Stomach smooth muscle (tissue), 2 donors: ENCODE data around the gene CCL15.

Experiments used
- H3K27ac ChIP-seq: one replicate; pipeline ENCODE4 v1.7.0; 2013; ENCODE audit warnings: mild to moderate bottlenecking, low read length, inconsistent platforms
- H3K27me3 ChIP-seq, 2 donors: one replicate each; pipeline ENCODE4 v1.7.0; 2013; ENCODE audit warnings: low read length in 2 of 2; ENCODE audit not compliant: insufficient read depth in 2 of 2, control insufficient read depth in 1 of 2
- H3K36me3 ChIP-seq, 2 donors: one replicate each; pipeline ENCODE4 v1.7.0; 2013; ENCODE audit warnings: low read length in 2 of 2; ENCODE audit not compliant: control insufficient read depth in 2 of 2, insufficient read depth in 2 of 2
- H3K4me1 ChIP-seq: one replicate; pipeline ENCODE4 v1.7.0; 2013; ENCODE audit warnings: low read length; ENCODE audit not compliant: control insufficient read depth, insufficient read depth
- H3K4me3 ChIP-seq, 2 donors: one replicate each; pipeline ENCODE4 v1.7.0; 2013; ENCODE audit warnings: low read length in 2 of 2
- H3K9ac ChIP-seq, 2 donors: one replicate each; pipeline ENCODE4 v1.7.0; 2013; ENCODE audit warnings: low read length in 2 of 2, mild to moderate bottlenecking in 1 of 2
- H3K9me3 ChIP-seq, 2 donors: one replicate each; pipeline ENCODE4 v1.7.0; 2013; ENCODE audit warnings: low read length in 2 of 2; ENCODE audit not compliant: control insufficient read depth in 2 of 2
- donor health status: healthy.
- donor health status: Pancreatic carcinoma.

The CCL15 gene

GRCh38 chr17:35972945-35973332, 28.4 kb downstream of the CCL15 start:
- Histone ChIP-seq H3K27me3 (peaks cover 0 to 5% of the 10 kb centered on the region in 2 donors), H3K4me3 (no peak overlapping the region), H3K27ac (no peak overlapping the region), H3K36me3 (no peaks in the 10 kb centered on the region), H3K9ac (no peak overlapping the region), H3K9me3 (no peaks in the 10 kb centered on the region), H3K4me1 (no peaks in the 10 kb centered on the region)

GRCh38 chr17:35972535-35972934, 28.8 kb downstream of the CCL15 start:
- no peaks in the 10 kb centered on the region for H3K9me3 ChIP-seq
- peaks cover 0 to 4% of the 10 kb centered on the region in 2 donors for H3K27me3 ChIP-seq
- no peaks in the 10 kb centered on the region for H3K4me1 ChIP-seq
- no peaks in the 10 kb centered on the region for H3K36me3 ChIP-seq
- H3K9ac ChIP-seq: no peak overlapping the region
- no peak overlapping the region for H3K27ac ChIP-seq
- H3K4me3 ChIP-seq: no peak overlapping the region

- no peaks in the 10 kb centered on the region for H3K36me3 ChIP-seq
- H3K9me3 ChIP-seq: no peaks in the 10 kb centered on the region
- H3K4me1 ChIP-seq: no peaks in the 10 kb centered on the region
- no peak overlapping the region for H3K27ac ChIP-seq
- no peak overlapping the region for H3K9ac ChIP-seq
- H3K4me3 ChIP-seq: no peak overlapping the region
- peaks cover 0 to 4% of the 10 kb centered on the region in 2 donors for H3K27me3 ChIP-seq
Measured at GRCh38 chr17:35972066-35972465, 29.3 kb downstream of the CCL15 start.

- Histone ChIP-seq H3K36me3 (no peaks in the 10 kb centered on the region), H3K27ac (no peak overlapping the region), H3K9me3 (no peaks in the 10 kb centered on the region), H3K4me1 (no peaks in the 10 kb centered on the region), H3K27me3 (peaks cover 0 to 4% of the 10 kb centered on the region in 2 donors), H3K4me3 (no peak overlapping the region), H3K9ac (no peak overlapping the region)
Measured at GRCh38 chr17:35969558-35970380, 31.6 kb downstream of the CCL15 start.

GRCh38 chr17:35968520-35969054, 32.8 kb downstream of the CCL15 start:
- Histone ChIP-seq H3K4me1 (no peaks in the 10 kb centered on the region), H3K27ac (no peak overlapping the region), H3K9ac (no peak overlapping the region), H3K27me3 (peaks cover 0 to 4% of the 10 kb centered on the region in 2 donors), H3K36me3 (no peaks in the 10 kb centered on the region), H3K9me3 (no peaks in the 10 kb centered on the region), H3K4me3 (no peak overlapping the region)

GRCh38 chr17:35965272-35965671, 36.1 kb downstream of the CCL15 start:
- no peak overlapping the region for H3K9ac ChIP-seq
- no peak overlapping the region for H3K4me3 ChIP-seq
- H3K9me3 ChIP-seq: no peaks in the 10 kb centered on the region
- H3K4me1 ChIP-seq: no peaks in the 10 kb centered on the region
- H3K36me3 ChIP-seq: no peaks in the 10 kb centered on the region
- no peak overlapping the region for H3K27ac ChIP-seq
- peaks cover 0 to 2% of the 10 kb centered on the region in 2 donors for H3K27me3 ChIP-seq

GRCh38 chr17:35963663-35964062, 37.7 kb downstream of the CCL15 start:
- H3K36me3 ChIP-seq: no peaks in the 10 kb centered on the region
- no peaks in the 10 kb centered on the region for H3K4me1 ChIP-seq
- H3K27ac ChIP-seq: no peak overlapping the region
- H3K9ac ChIP-seq: no peak overlapping the region
- no peaks in the 10 kb centered on the region for H3K9me3 ChIP-seq
- no peak overlapping the region for H3K4me3 ChIP-seq
- no peaks in the 10 kb centered on the region for H3K27me3 ChIP-seq

- no peaks in the 10 kb centered on the region for H3K4me1 ChIP-seq
- H3K9ac ChIP-seq: no peak overlapping the region
- no peaks in the 10 kb centered on the region for H3K36me3 ChIP-seq
- no peaks in the 10 kb centered on the region for H3K27me3 ChIP-seq
- no peak overlapping the region for H3K4me3 ChIP-seq
- H3K9me3 ChIP-seq: no peaks in the 10 kb centered on the region
- no peak overlapping the region for H3K27ac ChIP-seq
Measured at GRCh38 chr17:35953720-35954119, 47.6 kb downstream of the CCL15 start.

GRCh38 chr17:35949401-35949800, 52.0 kb downstream of the CCL15 start:
- Histone ChIP-seq H3K36me3 (no peaks in the 10 kb centered on the region), H3K27ac (no peak overlapping the region), H3K27me3 (no peaks in the 10 kb centered on the region), H3K4me1 (no peaks in the 10 kb centered on the region), H3K9ac (no peak overlapping the region), H3K4me3 (no peak overlapping the region), H3K9me3 (no peaks in the 10 kb centered on the region)

GRCh38 chr17:35948092-35948491, 53.3 kb downstream of the CCL15 start:
- H3K4me1 ChIP-seq: no peaks in the 10 kb centered on the region

More at GRCh38 chr17:35948092-35948491, 53.3 kb downstream of the CCL15 start:
- no peak overlapping the region for H3K4me3 ChIP-seq
- H3K27me3 ChIP-seq: no peaks in the 10 kb centered on the region
- no peak overlapping the region for H3K27ac ChIP-seq
- no peaks in the 10 kb centered on the region for H3K9me3 ChIP-seq
- no peaks in the 10 kb centered on the region for H3K36me3 ChIP-seq
- no peak overlapping the region for H3K9ac ChIP-seq
